Keratinocyte (primary cell): Measurements from ENCODE around the gene SKI. TPM values are rescaled to one million over a fixed set of nuclear protein-coding genes. Genes with fewer than 3 reads are reported as not detected.

Experiments
- DNase-seq: peaks from one replicate; pipeline ENCODE4 v3.0.0-alpha.2; 2011; ENCODE audit warnings: low read depth, missing footprints, low spot score
- FAIRE-seq: peaks from 2 replicates; lab custom pipeline; 2011; peaks lifted over from hg19 to GRCh38; lab: Jason Lieb, UNC
- H2AFZ ChIP-seq: 2 replicates; pipeline ENCODE4 v1.6.0; 2012; ENCODE audit warnings: low read length, control low read depth, inconsistent platforms; ENCODE audit not compliant: control insufficient read depth
- H3K27ac ChIP-seq: 2 replicates; pipeline ENCODE4 v1.5.1; 2011; ENCODE audit warnings: low read length; ENCODE audit not compliant: control insufficient read depth, insufficient read depth
- H3K27me3 ChIP-seq: 3 replicates; pipeline ENCODE4 v1.6.0; 2011; ENCODE audit warnings: low read length; ENCODE audit not compliant: control insufficient read depth, insufficient read depth; ENCODE audit errors: extremely low read depth
- H3K36me3 ChIP-seq, 2 experiments: 2 replicates in 1 of 2; 3 replicates in 1 of 2; pipeline ENCODE4 v1.5.1; 2011; ENCODE audit warnings: low read length in 2 of 2, mild to moderate bottlenecking in 1 of 2; ENCODE audit not compliant: control insufficient read depth in 2 of 2, insufficient read depth in 2 of 2; ENCODE audit errors: extremely low read depth in 1 of 2
- H3K4me1 ChIP-seq: 3 replicates; pipeline ENCODE4 v1.5.1; 2011; ENCODE audit warnings: low read length; ENCODE audit not compliant: control insufficient read depth, insufficient read depth; ENCODE audit errors: extremely low read depth
- H3K4me2 ChIP-seq: 3 replicates; pipeline ENCODE4 v1.6.0; 2011; ENCODE audit warnings: low read depth, low read length; ENCODE audit not compliant: control insufficient read depth, insufficient read depth; ENCODE audit errors: extremely low read depth
- H3K4me3 ChIP-seq, 3 experiments: fragments of 200-600 bp in 1 of 3; sonication (generic) in 1 of 3; 2 replicates in 2 of 3; 3 replicates in 1 of 3; pipeline ENCODE4 v1.5.1; 2011 to 2016; ENCODE audit warnings: low read length in 3 of 3, mild to moderate bottlenecking in 3 of 3, control low read depth in 2 of 3, inconsistent platforms in 1 of 3, low read depth in 1 of 3, mixed read lengths in 1 of 3, mixed run types in 1 of 3, moderate library complexity in 1 of 3; ENCODE audit not compliant: control insufficient read depth in 2 of 3, insufficient read depth in 2 of 3; ENCODE audit errors: extremely low read depth in 1 of 3
- H3K79me2 ChIP-seq: 2 replicates; pipeline ENCODE4 v1.6.0; 2012; ENCODE audit warnings: low read length; ENCODE audit not compliant: control insufficient read depth, insufficient read depth
- H3K9ac ChIP-seq: 3 replicates; pipeline ENCODE4 v1.6.0; 2011; ENCODE audit warnings: low read length; ENCODE audit not compliant: control insufficient read depth, insufficient read depth; ENCODE audit errors: extremely low read depth
- H3K9me1 ChIP-seq: 3 replicates; pipeline ENCODE4 v1.6.0; 2011; ENCODE audit warnings: low read length; ENCODE audit not compliant: control insufficient read depth, insufficient read depth; ENCODE audit errors: extremely low read depth
- H3K9me3 ChIP-seq: 2 replicates; pipeline ENCODE4 v1.5.1; 2012; ENCODE audit warnings: low read depth, low read length; ENCODE audit not compliant: control insufficient read depth
- H4K20me1 ChIP-seq: 3 replicates; pipeline ENCODE4 v1.6.0; 2011; ENCODE audit warnings: low read length; ENCODE audit not compliant: control insufficient read depth, insufficient read depth; ENCODE audit errors: extremely low read depth
- CTCF ChIP-seq, 3 experiments: IDR thresholded peaks in 1 of 3; conservative IDR thresholded peaks in 1 of 3; optimal IDR thresholded peaks in 1 of 3; 2 replicates in 2 of 3; 3 replicates in 1 of 3; pipeline versions ENCODE3 to v1.5.1; 2011; ENCODE audit warnings: low read length in 3 of 3, mild to moderate bottlenecking in 3 of 3, moderate library complexity in 2 of 3, control low read depth in 1 of 3, inconsistent platforms in 1 of 3; ENCODE audit not compliant: insufficient read depth in 2 of 3; ENCODE audit errors: extremely low read depth in 1 of 3
- EZH2 ChIP-seq: IDR thresholded peaks from one replicate; pipeline ENCODE4 v1.6.1; 2012; ENCODE audit warnings: inconsistent platforms, mild to moderate bottlenecking, low read length, moderate library complexity
- dilution Hi-C: fragments of 300-500 bp; cut with MboI; formaldehyde crosslinking; loops from one replicate; pipeline ENCODE4 v1.7.0; 2020; ENCODE audit warnings: low sequenced_read_pairs; ENCODE audit not compliant: extremely low pct_ligation_motif_present
- polyA plus RNA-seq, 5 experiments: library from polyadenylated mRNA; depleted of rRNA in 3 of 5; stranded (reverse) in 3 of 5; stranded (forward) in 1 of 5; unstranded in 1 of 5; fragments of >200 nt; gene quantifications; 1 replicate in 1 of 5; 2 replicates in 3 of 5; 3 replicates in 1 of 5; pipeline versions ENCODE4 v1.2.1 to v1.2.3, GENCODE V29; 2011 to 2012; ENCODE audit warnings: missing spikeins in 2 of 5, low read depth in 1 of 5, low replicate concordance in 1 of 5

SKI gene
- polyA plus RNA-seq, 1 donor (not counting 4 experiments of a cell fraction or from before 2014, with no cell fraction given): 4.8 TPM

GRCh38 chr1:2189459-2190425, 38.4 kb upstream of the SKI start:
- peak overlapping the region; percentile 35 to 66 (median 40) for H3K4me3 ChIP-seq
- dilution Hi-C loops: loop anchor here (10.0 kb wide), 1 partner anchor 85 kb away; no protein-coding TSS in a partner anchor
- no peak for FAIRE-seq
- peak overlapping the region; percentile 85 for H3K4me2 ChIP-seq
- H3K79me2 ChIP-seq: peaks cover 5% of the 10 kb centered on the region
- peaks cover 11% of the 10 kb centered on the region for H3K4me1 ChIP-seq
- peak overlapping the region; percentile 37 for H2AFZ ChIP-seq
- no peak for DNase-seq
- no peaks in the 10 kb centered on the region for H3K9me1 ChIP-seq
- TF ChIP-seq EZH2: no peak
- TF ChIP-seq CTCF (optimal IDR thresholded peaks at IDR 0.05 in 1 of 3, IDR thresholded peaks at IDR 0.05 in 1 of 3, conservative IDR thresholded peaks at IDR 0.05 in 1 of 3; ENCODE audit: extremely low read depth in 1 of 3, insufficient read depth in 2 of 3, low read length in 3 of 3): no peak
- peak overlapping the region; percentile 56 for H3K27ac ChIP-seq
- no peaks in the 10 kb centered on the region for H3K27me3 ChIP-seq
- H3K36me3 ChIP-seq: peaks cover 0 to 6% of the 10 kb centered on the region in 2 experiments
- H3K9me3 ChIP-seq: no peaks in the 10 kb centered on the region
- H4K20me1 ChIP-seq: peaks cover 4% of the 10 kb centered on the region
- H3K9ac ChIP-seq: peak overlapping the region; percentile 64

GRCh38 chr1:2190491-2190976, 37.6 kb upstream of the SKI start:
- H3K4me2 ChIP-seq: peak overlapping the region; percentile 85
- H2AFZ ChIP-seq: no peak overlapping the region
- H3K9me1 ChIP-seq: no peaks in the 10 kb centered on the region
- TF ChIP-seq CTCF (optimal IDR thresholded peaks at IDR 0.05 in 1 of 3, IDR thresholded peaks at IDR 0.05 in 1 of 3, conservative IDR thresholded peaks at IDR 0.05 in 1 of 3; ENCODE audit: extremely low read depth in 1 of 3, insufficient read depth in 2 of 3, low read length in 3 of 3) (no peak), EZH2 (no peak)
- no peak overlapping the region for H3K4me3 ChIP-seq
- H3K36me3 ChIP-seq: peaks cover 0 to 6% of the 10 kb centered on the region in 2 experiments
- H3K9me3 ChIP-seq: no peaks in the 10 kb centered on the region
- H4K20me1 ChIP-seq: peaks cover 4% of the 10 kb centered on the region
- no peak overlapping the region for H3K27ac ChIP-seq
- dilution Hi-C loops: loop anchor here (10.0 kb wide), 1 partner anchor 84 kb away; no protein-coding TSS in a partner anchor
- H3K27me3 ChIP-seq: no peaks in the 10 kb centered on the region
- DNase-seq (no peak), FAIRE-seq (no peak)
- peaks cover 13% of the 10 kb centered on the region for H3K4me1 ChIP-seq
- H3K9ac ChIP-seq: no peak overlapping the region
- H3K79me2 ChIP-seq: peaks cover 5% of the 10 kb centered on the region
